IMR-90 (cell line): ENCODE measurements around the gene JMJD7. TPM values are rescaled to one million over a fixed set of nuclear protein-coding genes. Genes with fewer than 3 reads are reported as not detected.

Experiments
- ATAC-seq: fragments of 200-7000 bp; cut with Tn5 transposase; 2 replicates; pipeline ENCODE4 v1.9.1; 2020; ENCODE audit warnings: low read depth, mild to moderate bottlenecking, moderate library complexity
- BruUV-seq: library from RNA; stranded (reverse); fragments of 400-500 nt; replicated peaks from 2 replicates; lab custom pipeline; 2021; lab: Mats Ljungman, UMichigan
- CTCF ChIA-PET: fragments of 300-600 bp; formaldehyde crosslinking; extraction: SDS; loops from one replicate; lab custom pipeline; 2021; ENCODE audit warnings: antibody characterized with exemption; lab: Yijun Ruan, JAX
- POLR2A ChIA-PET: fragments of 300-600 bp; sonication (Branson Sonifier 250); formaldehyde crosslinking; loops from one replicate; lab custom pipeline; 2022; ENCODE audit warnings: antibody characterized with exemption; ENCODE audit not compliant: unreplicated experiment; lab: Charles Lee
- DNase-seq: peaks from one replicate; pipeline ENCODE4 v3.0.0; 2013
- H2AFZ ChIP-seq: replicated peaks from 2 replicates; pipeline ENCODE3; 2013; ENCODE audit warnings: low read length, mild to moderate bottlenecking; ENCODE audit not compliant: poor library complexity
- H2AK5ac ChIP-seq: 2 replicates; pipeline ENCODE4 v1.6.1; 2013; ENCODE audit warnings: low read depth, low read length, inconsistent platforms
- H2AK9ac ChIP-seq: replicated peaks from 2 replicates; pipeline ENCODE3; 2013; ENCODE audit warnings: mild to moderate bottlenecking, low read depth, low read length, moderate library complexity; ENCODE audit not compliant: poor library complexity
- H2BK120ac ChIP-seq: 2 replicates; pipeline ENCODE4 v1.6.1; 2013; ENCODE audit warnings: low read depth, low read length, inconsistent platforms
- H2BK15ac ChIP-seq: 3 replicates; pipeline ENCODE4 v1.6.1; 2013; ENCODE audit warnings: low read depth, low read length, inconsistent platforms
- H2BK20ac ChIP-seq: 2 replicates; pipeline ENCODE4 v1.6.1; 2013; ENCODE audit warnings: low read depth, mild to moderate bottlenecking, inconsistent platforms, low read length, moderate library complexity
- H2BK5ac ChIP-seq: 2 replicates; pipeline ENCODE4 v1.6.1; 2013; ENCODE audit warnings: mild to moderate bottlenecking, low read depth, low read length, inconsistent platforms; ENCODE audit not compliant: poor library complexity, severe bottlenecking
- H3K14ac ChIP-seq: replicated peaks from 2 replicates; pipeline ENCODE4 v1.6.1; 2013; ENCODE audit warnings: low read depth, low read length, inconsistent platforms
- H3K18ac ChIP-seq: 2 replicates; pipeline ENCODE4 v1.6.1; 2013; ENCODE audit warnings: low read depth, low read length, control low read depth
- H3K23ac ChIP-seq: 2 replicates; pipeline ENCODE4 v1.6.1; 2013; ENCODE audit warnings: low read depth, low read length, inconsistent platforms
- H3K27ac ChIP-seq: 2 replicates; pipeline ENCODE4 v1.5.1; 2013; ENCODE audit warnings: mild to moderate bottlenecking, control low read depth, low read length; ENCODE audit not compliant: insufficient read depth
- H3K27me3 ChIP-seq: 2 replicates; pipeline ENCODE4 v1.6.1; 2013; ENCODE audit warnings: low read length; ENCODE audit not compliant: control insufficient read depth, insufficient read depth
- H3K36me3 ChIP-seq: 2 replicates; pipeline ENCODE4 v1.6.1; 2013; ENCODE audit warnings: low read length, mixed read lengths; ENCODE audit not compliant: control insufficient read depth, insufficient read depth
- H3K4ac ChIP-seq: 2 replicates; pipeline ENCODE4 v1.6.1; 2013; ENCODE audit warnings: low read depth, low read length, inconsistent platforms
- H3K4me1 ChIP-seq: 2 replicates; pipeline ENCODE4 v1.6.1; 2013; ENCODE audit warnings: low read length, mixed read lengths; ENCODE audit not compliant: control insufficient read depth, insufficient read depth
- H3K4me2 ChIP-seq: 2 replicates; pipeline ENCODE4 v1.6.1; 2013; ENCODE audit warnings: low read depth, mild to moderate bottlenecking, control low read depth, low read length, moderate library complexity
- H3K4me3 ChIP-seq: 2 replicates; pipeline ENCODE4 v1.5.1; 2013; ENCODE audit warnings: low read depth, mild to moderate bottlenecking, control low read depth, low read length, moderate library complexity; ENCODE audit not compliant: insufficient read depth
- H3K56ac ChIP-seq: 2 replicates; pipeline ENCODE4 v1.6.1; 2013; ENCODE audit warnings: low read length, inconsistent platforms; ENCODE audit not compliant: insufficient read depth; ENCODE audit errors: extremely low read depth
- H3K79me1 ChIP-seq, 2 experiments: 2 replicates each; pipeline ENCODE4 v1.6.1; 2013; ENCODE audit warnings: low read length in 2 of 2, inconsistent platforms in 1 of 2, low read depth in 1 of 2
- H3K9ac ChIP-seq: 2 replicates; pipeline ENCODE4 v1.6.1; 2013; ENCODE audit warnings: low read depth, low read length, control low read depth
- H3K9me1 ChIP-seq: 2 replicates; pipeline ENCODE4 v1.6.1; 2013; ENCODE audit warnings: low read length, inconsistent platforms; ENCODE audit not compliant: insufficient read depth
- H3K9me3 ChIP-seq: 2 replicates; pipeline ENCODE4 v1.6.1; 2013; ENCODE audit warnings: low read length; ENCODE audit not compliant: control insufficient read depth, insufficient read depth
- H4K20me1 ChIP-seq: 2 replicates; pipeline ENCODE4 v1.6.1; 2013; ENCODE audit warnings: low read length, inconsistent platforms; ENCODE audit not compliant: insufficient read depth
- H4K5ac ChIP-seq: 2 replicates; pipeline ENCODE4 v1.6.1; 2013; ENCODE audit warnings: mild to moderate bottlenecking, low read depth, low read length, control low read depth
- H4K8ac ChIP-seq, 2 experiments: 2 replicates each; pipeline ENCODE4 v1.6.1; 2013; ENCODE audit warnings: low read depth in 2 of 2, low read length in 2 of 2, control low read depth in 1 of 2, inconsistent platforms in 1 of 2
- H4K91ac ChIP-seq: 2 replicates; pipeline ENCODE4 v1.6.1; 2013; ENCODE audit warnings: low read depth, low read length, inconsistent platforms; ENCODE audit not compliant: insufficient read depth
- BHLHE40 ChIP-seq: fragments of 150-350 bp; IDR thresholded peaks from 2 replicates; pipeline ENCODE4 v1.6.1; 2016; ENCODE audit warnings: mild to moderate bottlenecking, low read depth, low read length
- CEBPB ChIP-seq: IDR thresholded peaks from 2 replicates; pipeline ENCODE4 v1.6.1; 2012; ENCODE audit warnings: low read depth, low read length, improper control_type of control experiment
- CHD1 ChIP-seq: IDR thresholded peaks from 2 replicates; pipeline ENCODE4 v1.6.1; 2012; ENCODE audit warnings: low read depth, low read length, improper control_type of control experiment
- FOS ChIP-seq: fragments of 150-350 bp; IDR thresholded peaks from 2 replicates; pipeline ENCODE4 v1.6.1; 2016; ENCODE audit warnings: low read depth, low read length
- MAFK ChIP-seq: IDR thresholded peaks from 2 replicates; pipeline ENCODE4 v1.6.1; 2012; ENCODE audit warnings: low read depth, low read length, improper control_type of control experiment
- MAZ ChIP-seq: IDR thresholded peaks from 2 replicates; pipeline ENCODE4 v1.6.1; 2012; ENCODE audit warnings: low read depth, mild to moderate bottlenecking, low read length, improper control_type of control experiment, moderate library complexity, borderline replicate concordance
- MXI1 ChIP-seq: IDR thresholded peaks from 2 replicates; pipeline ENCODE4 v1.6.1; 2012; ENCODE audit warnings: low read depth, mild to moderate bottlenecking, low read length, moderate library complexity, borderline replicate concordance
- NFE2L2 ChIP-seq: fragments of 150-350 bp; IDR thresholded peaks from 2 replicates; pipeline ENCODE4 v1.6.1; 2016; ENCODE audit warnings: low read depth, mild to moderate bottlenecking, low read length
- POLR2A ChIP-seq: IDR thresholded peaks from 2 replicates; pipeline ENCODE4 v1.6.1; 2012; ENCODE audit warnings: mild to moderate bottlenecking, low read depth, low read length
- RAD21 ChIP-seq: IDR thresholded peaks from 2 replicates; pipeline ENCODE4 v1.6.1; 2012; ENCODE audit warnings: low read length, improper control_type of control experiment
- RCOR1 ChIP-seq: IDR thresholded peaks from 2 replicates; pipeline ENCODE4 v1.6.1; 2012; ENCODE audit warnings: mild to moderate bottlenecking, low read length, improper control_type of control experiment; ENCODE audit not compliant: insufficient replicate concordance
- RFX5 ChIP-seq: IDR thresholded peaks from 2 replicates; pipeline ENCODE4 v1.8.0; 2012; ENCODE audit warnings: low read depth, mild to moderate bottlenecking, low read length, moderate library complexity
- SMC3 ChIP-seq: fragments of 150-350 bp; IDR thresholded peaks from 2 replicates; pipeline ENCODE4 v1.6.1; 2016; ENCODE audit warnings: low read depth, mild to moderate bottlenecking, antibody characterized with exemption, low read length, moderate library complexity
- WGBS, 2 experiments: methylation state at CpG; one replicate each; pipeline versions ENCODE4 v1.1.5 to v1.1.7; 2013; ENCODE audit warnings: missing lambda C conversion rate in 2 of 2; ENCODE audit not compliant: insufficient read length in 1 of 2; ENCODE audit errors: extremely low coverage in 2 of 2; 5-methylcytosine and 5-hydroxymethylcytosine counted together
- dilution Hi-C: fragments of 300-500 bp; cut with HindIII; formaldehyde crosslinking; loops from one replicate; pipeline ENCODE4 v1.14.3; 2018; ENCODE audit warnings: low sequenced_read_pairs; ENCODE audit not compliant: unreplicated experiment
- in situ Hi-C: fragments of 300-500 bp; cut with MboI; formaldehyde crosslinking; loops from 3 replicates; pipeline ENCODE4 v1.14.3; 2019; ENCODE audit warnings: low sequenced_read_pairs, inconsistent platforms, mixed read lengths
- intact Hi-C: fragments of 100-400 bp; cut with micrococcal nuclease; formaldehyde crosslinking; loops from 2 replicates; pipeline ENCODE4 v1.10.0; 2022
- polyA plus RNA-seq, 3 experiments: library from polyadenylated mRNA; depleted of rRNA; stranded (reverse); fragments of >200 nt; gene quantifications; 2 replicates each; pipeline ENCODE4 v1.2.3, GENCODE V29; 2012; ENCODE audit warnings: low replicate concordance in 1 of 3
- total RNA-seq: library from RNA; depleted of rRNA; stranded (reverse); fragments of >200 nt; gene quantifications from 2 replicates; pipeline ENCODE4 v1.2.3, GENCODE V29; 2012
- TF ChIP-seq, protein P1 (sequence below): fragments of 150-350 bp; IDR thresholded peaks from 2 replicates; pipeline ENCODE4 v1.6.1; 2016; ENCODE audit warnings: low read depth, mild to moderate bottlenecking, low read length, moderate library complexity, borderline replicate concordance
- TF ChIP-seq, protein P2 (sequence below): fragments of 150-350 bp; IDR thresholded peaks from 2 replicates; pipeline ENCODE4 v1.6.1; 2017; ENCODE audit warnings: mild to moderate bottlenecking, antibody characterized with exemption, low read length, low read depth
- TF ChIP-seq, protein P3 (sequence below): conservative IDR thresholded peaks from 2 replicates; pipeline ENCODE4 v1.5.1; 2012; ENCODE audit warnings: mild to moderate bottlenecking, low read depth, low read length, improper control_type of control experiment

Gene JMJD7
- total and polyA plus RNA-seq, 2 of the 4 experiments (the other 2 are of a cell fraction), result 5.0 to 6.3 TPM

DNA sequence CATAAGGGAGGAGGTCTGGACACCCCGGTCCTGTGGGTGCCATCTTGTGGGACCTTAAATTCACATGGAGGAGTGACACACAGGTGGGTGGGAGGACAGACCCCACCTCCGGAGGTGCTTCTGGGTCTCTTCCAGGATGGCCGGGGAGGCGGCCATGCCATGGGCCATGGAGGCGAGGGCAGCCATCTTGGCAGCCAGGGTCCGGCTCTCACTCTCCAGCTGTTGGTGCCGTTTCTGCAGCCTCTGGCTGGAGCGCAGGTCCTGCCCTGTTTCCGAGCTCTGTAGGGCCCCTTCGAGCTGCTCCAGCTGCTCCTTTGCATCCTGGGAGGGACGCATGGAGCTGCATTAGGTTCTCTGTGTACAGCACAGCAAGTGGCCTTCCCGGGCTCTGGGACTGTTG lies 46.8 kb downstream of the JMJD7 start:
- no peak for DNase-seq
- H3K9me3 ChIP-seq, result no peaks in the 10 kb centered on the region
- intact Hi-C loops, result no loop called here
- 73% methylated on average over 10 of the region's 12 CpGs; no CpG with 5 or more reads in 1 of the 2 experiments for WGBS, 2 experiments
- no peak for ATAC-seq
- no peak overlapping the region for H4K91ac ChIP-seq
- in situ Hi-C loops, result no loop called here
- no peaks in the 10 kb centered on the region for H3K36me3 ChIP-seq
- H2AK5ac ChIP-seq, result no peak overlapping the region
- H2AK9ac ChIP-seq, result no peak overlapping the region
- H3K18ac ChIP-seq, result no peak overlapping the region
- no peak overlapping the region for H3K14ac ChIP-seq
- POLR2A ChIA-PET, result no interaction called here
- H3K4me1 ChIP-seq, result peaks cover 2% of the 10 kb centered on the region; the same call in 1 of the 2 replicates
- H3K9ac ChIP-seq, result no peak overlapping the region
- CTCF ChIA-PET, result no interaction called here
- no peak overlapping the region for H2BK15ac ChIP-seq
- peaks cover 27% of the 10 kb centered on the region; the same call in 1 of the 2 replicates for H3K27me3 ChIP-seq
- no peak overlapping the region for H4K5ac ChIP-seq
- H2AFZ ChIP-seq, result no peak overlapping the region
- H3K27ac ChIP-seq, result no peak overlapping the region
- dilution Hi-C loops, result no loop called here
- peaks cover 3% of the 10 kb centered on the region; the same call in 1 of the 2 replicates for H4K20me1 ChIP-seq
- TF ChIP-seq CHD1, result no peak
- no peak for TF ChIP-seq MAZ
- no peak for TF ChIP-seq MXI1
- TF ChIP-seq BHLHE40, result no peak
- TF ChIP-seq RFX5, result no peak
- TF ChIP-seq CEBPB, result no peak
- no peak for TF ChIP-seq RCOR1
- TF ChIP-seq SMC3, result no peak
- TF ChIP-seq RAD21, result no peak
- no peak for TF ChIP-seq FOS
- TF ChIP-seq POLR2A, result no peak
- TF ChIP-seq, protein P1, sequence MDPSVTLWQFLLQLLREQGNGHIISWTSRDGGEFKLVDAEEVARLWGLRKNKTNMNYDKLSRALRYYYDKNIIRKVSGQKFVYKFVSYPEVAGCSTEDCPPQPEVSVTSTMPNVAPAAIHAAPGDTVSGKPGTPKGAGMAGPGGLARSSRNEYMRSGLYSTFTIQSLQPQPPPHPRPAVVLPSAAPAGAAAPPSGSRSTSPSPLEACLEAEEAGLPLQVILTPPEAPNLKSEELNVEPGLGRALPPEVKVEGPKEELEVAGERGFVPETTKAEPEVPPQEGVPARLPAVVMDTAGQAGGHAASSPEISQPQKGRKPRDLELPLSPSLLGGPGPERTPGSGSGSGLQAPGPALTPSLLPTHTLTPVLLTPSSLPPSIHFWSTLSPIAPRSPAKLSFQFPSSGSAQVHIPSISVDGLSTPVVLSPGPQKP, result no peak
- TF ChIP-seq, protein P2, sequence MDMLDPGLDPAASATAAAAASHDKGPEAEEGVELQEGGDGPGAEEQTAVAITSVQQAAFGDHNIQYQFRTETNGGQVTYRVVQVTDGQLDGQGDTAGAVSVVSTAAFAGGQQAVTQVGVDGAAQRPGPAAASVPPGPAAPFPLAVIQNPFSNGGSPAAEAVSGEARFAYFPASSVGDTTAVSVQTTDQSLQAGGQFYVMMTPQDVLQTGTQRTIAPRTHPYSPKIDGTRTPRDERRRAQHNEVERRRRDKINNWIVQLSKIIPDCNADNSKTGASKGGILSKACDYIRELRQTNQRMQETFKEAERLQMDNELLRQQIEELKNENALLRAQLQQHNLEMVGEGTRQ, result no peak
- TF ChIP-seq NFE2L2, result no peak
- no peak for TF ChIP-seq MAFK
- TF ChIP-seq, protein P3, sequence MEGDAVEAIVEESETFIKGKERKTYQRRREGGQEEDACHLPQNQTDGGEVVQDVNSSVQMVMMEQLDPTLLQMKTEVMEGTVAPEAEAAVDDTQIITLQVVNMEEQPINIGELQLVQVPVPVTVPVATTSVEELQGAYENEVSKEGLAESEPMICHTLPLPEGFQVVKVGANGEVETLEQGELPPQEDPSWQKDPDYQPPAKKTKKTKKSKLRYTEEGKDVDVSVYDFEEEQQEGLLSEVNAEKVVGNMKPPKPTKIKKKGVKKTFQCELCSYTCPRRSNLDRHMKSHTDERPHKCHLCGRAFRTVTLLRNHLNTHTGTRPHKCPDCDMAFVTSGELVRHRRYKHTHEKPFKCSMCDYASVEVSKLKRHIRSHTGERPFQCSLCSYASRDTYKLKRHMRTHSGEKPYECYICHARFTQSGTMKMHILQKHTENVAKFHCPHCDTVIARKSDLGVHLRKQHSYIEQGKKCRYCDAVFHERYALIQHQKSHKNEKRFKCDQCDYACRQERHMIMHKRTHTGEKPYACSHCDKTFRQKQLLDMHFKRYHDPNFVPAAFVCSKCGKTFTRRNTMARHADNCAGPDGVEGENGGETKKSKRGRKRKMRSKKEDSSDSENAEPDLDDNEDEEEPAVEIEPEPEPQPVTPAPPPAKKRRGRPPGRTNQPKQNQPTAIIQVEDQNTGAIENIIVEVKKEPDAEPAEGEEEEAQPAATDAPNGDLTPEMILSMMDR, result no peak
- H3K56ac ChIP-seq, result no peak overlapping the region
- no peak overlapping the region for H2BK120ac ChIP-seq
- BruUV-seq, result no TSS peak
- H3K4ac ChIP-seq, result no peak overlapping the region
- H4K8ac ChIP-seq, result no peak overlapping the region
- no peak overlapping the region for H3K4me2 ChIP-seq
- 0 out of 2 replicates have a peak, but pooled peaks cover 2% of the 10 kb centered on the region for H3K9me1 ChIP-seq
- H3K4me3 ChIP-seq, result no peak overlapping the region
- H2BK5ac ChIP-seq, result no peak overlapping the region
- H3K79me1 ChIP-seq, result no peaks in the 10 kb centered on the region
- no peak overlapping the region for H2BK20ac ChIP-seq
- no peak overlapping the region for H3K23ac ChIP-seq
